GM21723 (cell line): Measurements from ENCODE around the gene ARHGDIB.

Experiments
- ATAC-seq: cut with Tn5 transposase; IDR thresholded peaks from one replicate; pipeline ENCODE4 v1.9.1; 2021; ENCODE audit warnings: mild to moderate bottlenecking, moderate library complexity; ENCODE audit not compliant: unreplicated experiment

Gene ARHGDIB

DNA sequence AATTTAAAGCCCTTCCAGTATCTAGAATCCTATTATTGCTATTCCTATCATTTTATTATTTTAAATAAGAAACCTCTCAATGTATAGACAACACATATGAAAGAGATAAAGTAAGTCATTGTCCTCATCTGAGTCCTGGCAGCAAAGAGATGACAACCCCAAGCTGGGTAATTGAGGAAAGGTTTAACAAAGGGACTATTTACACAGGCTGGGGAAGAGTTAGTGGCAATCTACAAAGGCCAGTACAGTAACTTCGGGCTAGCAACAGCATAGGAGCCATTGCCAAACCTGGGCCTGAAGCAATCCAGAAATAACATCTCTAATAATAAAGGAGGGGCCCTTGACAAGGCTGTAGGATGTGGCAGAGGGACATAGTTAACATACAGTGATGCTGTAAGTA is 22.6 kb upstream of the ARHGDIB start:
- no peak for ATAC-seq

- peak; percentile 65 for ATAC-seq
These were observed 21.6 kb upstream of the ARHGDIB start for GRCh38 chr12:14982991-14983390.

GRCh38 chr12:14982562-14982961 is 21.2 kb upstream of the ARHGDIB start:
- ATAC-seq = no peak

DNA sequence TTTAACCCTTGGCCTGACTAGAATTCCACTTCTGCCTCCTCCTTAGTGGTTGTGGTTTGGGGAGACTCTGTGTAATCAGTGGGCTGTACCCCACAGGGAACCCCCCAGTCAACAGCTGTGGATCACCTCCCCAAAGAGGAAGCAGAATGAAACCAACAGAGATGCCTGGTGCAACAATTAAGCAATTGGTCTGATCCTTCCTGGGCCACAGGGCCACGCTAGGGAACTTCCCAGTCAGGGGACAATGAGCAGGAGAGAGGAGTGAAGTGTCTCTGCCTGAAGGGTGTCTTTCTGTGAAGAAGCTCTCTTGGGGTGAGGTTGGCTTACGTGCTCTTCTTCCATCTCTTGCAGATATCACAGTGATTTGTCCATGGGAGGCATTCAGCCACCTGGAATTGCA is 19.6 kb upstream of the ARHGDIB start:
- no peak for ATAC-seq

DNA sequence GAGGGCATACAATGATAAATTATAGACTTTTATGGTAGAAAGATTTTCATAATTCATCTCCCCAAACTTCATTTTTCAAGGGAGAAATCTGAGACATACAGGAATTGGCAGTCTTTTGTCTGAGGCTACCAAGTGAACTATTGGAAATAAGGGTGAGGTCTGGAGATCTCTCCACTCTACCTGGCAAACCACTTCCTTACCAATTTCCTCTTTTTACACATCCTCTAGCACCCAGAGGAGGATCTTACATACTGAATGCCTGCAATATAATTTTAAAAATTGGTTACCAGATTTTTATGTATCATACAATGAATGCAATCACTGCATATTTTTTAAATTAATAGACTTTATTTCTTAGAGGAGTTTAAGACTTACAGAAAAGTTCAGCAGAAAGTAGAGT is 18.1 kb upstream of the ARHGDIB start:
- ATAC-seq = no peak

- no peak for ATAC-seq
These were observed 15.3 kb upstream of the ARHGDIB start for GRCh38 chr12:14976658-14977057.

DNA sequence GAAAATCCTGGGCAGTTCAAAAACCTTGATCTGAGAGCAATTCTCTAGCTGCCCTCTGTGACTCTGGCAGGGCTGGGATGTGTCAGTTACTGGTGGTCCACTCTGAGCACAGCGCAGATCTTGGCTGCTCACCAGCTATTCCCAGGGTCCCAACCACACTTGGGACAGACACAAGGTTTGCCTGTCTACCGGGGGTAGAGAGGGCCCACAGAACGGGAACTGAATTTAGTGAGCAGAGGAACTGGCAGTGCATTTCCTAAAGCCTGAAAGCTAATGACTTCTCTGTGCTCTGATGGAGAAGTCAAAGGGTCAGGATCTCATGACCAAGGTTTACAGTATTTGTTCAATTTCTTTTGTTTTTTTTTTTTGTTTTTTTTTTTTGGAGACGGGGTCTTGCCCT is 14.1 kb upstream of the ARHGDIB start:
- ATAC-seq = no peak

DNA sequence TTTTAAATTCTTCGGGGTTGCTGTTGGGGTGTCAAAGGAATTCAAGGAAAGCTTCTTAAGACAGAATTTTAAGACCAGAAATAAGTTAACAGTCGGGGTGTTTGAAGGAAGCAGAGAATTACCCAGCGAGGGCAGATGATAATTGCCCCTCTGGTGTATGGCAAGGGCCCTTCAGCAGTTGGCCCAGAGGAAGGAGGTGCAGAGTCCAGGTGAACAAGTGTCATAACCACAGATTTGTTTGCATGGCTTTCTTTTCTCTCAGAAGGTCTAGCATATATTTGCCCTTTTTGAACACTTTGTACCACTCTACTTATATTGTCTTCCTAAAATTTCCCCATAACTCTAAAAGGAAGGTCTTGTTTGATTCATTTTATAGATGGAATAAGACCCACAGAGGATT is 13.2 kb upstream of the ARHGDIB start:
- ATAC-seq = no peak

DNA sequence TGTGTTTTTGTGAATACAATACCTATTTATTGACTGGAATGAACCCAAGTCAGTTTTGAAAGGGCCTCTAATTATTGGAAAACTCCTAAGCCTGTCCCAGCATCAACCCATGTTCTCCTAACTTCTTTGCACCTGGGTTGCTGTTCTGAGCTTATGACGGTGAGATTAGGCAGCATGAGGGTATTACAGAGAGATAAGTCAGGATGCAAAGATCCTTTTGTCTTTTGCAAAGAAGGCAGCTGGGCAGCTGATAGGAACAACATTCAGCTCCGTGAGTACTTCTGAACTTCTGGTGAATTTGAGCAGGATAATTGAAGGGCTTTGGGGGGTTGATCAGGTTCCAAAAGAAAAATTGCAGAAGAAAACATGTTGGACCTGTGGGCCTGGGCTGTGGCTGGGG is 11.4 kb upstream of the ARHGDIB start, which contains the start of gene PDE6H:
PDE6H (plus strand) TSS at position 227 of the 400 bp plus-strand sequence. CDS start 4,971 bp downstream, outside the sequence.
- no peak for ATAC-seq

- ATAC-seq = no peak
These were observed 9.1 kb upstream of the ARHGDIB start for GRCh38 chr12:14970473-14970872.

DNA sequence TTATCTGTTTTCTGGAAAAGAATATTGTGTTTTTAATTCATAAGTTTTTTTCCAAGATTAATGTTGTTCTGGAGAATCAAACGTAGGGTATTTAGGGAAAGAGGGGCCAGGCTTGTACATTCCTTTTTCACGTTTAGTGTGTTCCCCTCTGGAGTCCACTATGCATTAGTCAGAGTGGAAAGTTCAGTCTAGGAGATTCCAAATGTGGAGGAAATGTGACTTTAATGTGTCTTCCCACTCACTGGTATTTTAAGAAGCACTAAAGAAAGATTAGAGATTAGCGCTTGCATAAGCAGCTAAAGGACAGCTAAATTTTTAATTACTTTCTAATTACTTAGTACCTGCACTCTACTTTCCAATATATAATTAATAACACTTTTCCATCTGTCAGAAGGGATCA is 7.1 kb upstream of the ARHGDIB start:
- no peak for ATAC-seq

DNA sequence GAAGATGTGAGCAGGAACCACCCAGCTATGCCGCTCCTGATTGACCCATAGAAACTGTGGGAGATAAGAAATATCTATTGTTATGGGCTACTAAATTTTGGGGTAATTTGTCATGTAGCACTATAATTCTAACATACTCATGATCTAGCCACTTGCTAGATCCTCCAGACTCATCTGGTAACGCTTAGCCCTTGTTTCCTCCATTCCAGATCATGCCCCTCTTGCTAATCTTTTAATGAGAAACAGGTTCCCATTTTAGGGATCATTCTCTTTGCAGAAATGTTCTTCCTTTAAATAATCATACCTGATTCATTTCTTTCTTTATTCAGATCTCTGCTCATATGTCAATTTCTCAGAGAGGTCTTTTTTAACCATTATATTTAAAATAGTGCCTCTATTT is 3.8 kb upstream of the ARHGDIB start:
- ATAC-seq = no peak

GRCh38 chr12:14964406-14964805 is 3.0 kb upstream of the ARHGDIB start:
- no peak for ATAC-seq

DNA sequence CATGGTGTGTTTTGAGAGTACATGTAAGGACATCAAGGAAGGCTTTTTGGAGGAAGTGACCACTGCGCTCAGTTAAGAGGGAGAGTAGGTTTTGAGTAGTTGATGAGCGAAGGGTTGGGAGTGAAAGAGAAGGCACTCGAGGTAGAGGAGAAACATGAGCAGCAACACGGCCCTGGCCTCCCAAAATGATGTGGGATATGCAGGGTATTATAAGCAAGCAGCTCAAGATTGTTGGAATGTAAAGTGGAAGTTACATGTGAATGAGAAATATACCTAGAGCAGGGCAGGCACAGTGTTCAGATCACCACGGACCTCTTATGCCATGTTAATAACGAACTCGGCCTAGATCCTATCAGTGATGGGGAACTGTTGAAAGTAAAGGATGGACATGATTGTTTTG is 2.1 kb upstream of the ARHGDIB start:
- ATAC-seq = no peak

DNA sequence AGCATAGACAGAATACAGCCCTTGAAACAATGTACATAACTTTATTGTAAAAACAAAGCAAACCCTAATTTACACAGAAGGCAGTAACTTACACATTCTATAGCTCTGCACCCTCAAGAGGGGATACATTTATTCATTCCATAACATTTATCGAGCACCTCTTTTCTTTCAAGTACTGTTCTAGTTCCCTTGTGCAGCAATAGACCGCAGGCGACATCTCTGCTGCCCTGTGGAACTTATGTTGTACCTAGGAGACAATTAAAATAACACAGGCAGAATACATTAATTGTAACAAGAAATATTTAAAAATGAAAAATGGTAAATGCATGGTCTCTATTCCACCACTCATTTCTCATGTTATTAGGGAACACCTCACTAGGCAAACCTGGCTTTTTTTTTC is 1.4 kb upstream of the ARHGDIB start:
- ATAC-seq = no peak

DNA sequence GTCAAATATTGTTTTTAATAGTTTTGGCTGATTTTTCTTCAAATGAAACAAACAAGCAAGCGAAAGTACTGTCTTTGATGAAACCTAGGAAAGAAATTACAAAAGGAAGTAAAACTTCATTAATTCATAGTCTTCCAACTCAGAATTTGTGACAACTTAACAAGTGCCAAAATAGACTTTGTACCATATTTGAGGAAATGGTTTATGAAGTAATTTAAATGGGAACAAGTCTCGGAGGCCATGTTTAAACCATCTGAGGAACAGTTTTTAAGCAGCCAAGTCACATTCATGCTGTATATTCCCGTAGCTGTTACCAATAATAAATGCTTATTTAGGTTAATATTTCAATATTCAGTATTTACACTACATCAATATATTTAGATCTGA is 745 bp upstream of the ARHGDIB start:
- ATAC-seq = no peak

DNA sequence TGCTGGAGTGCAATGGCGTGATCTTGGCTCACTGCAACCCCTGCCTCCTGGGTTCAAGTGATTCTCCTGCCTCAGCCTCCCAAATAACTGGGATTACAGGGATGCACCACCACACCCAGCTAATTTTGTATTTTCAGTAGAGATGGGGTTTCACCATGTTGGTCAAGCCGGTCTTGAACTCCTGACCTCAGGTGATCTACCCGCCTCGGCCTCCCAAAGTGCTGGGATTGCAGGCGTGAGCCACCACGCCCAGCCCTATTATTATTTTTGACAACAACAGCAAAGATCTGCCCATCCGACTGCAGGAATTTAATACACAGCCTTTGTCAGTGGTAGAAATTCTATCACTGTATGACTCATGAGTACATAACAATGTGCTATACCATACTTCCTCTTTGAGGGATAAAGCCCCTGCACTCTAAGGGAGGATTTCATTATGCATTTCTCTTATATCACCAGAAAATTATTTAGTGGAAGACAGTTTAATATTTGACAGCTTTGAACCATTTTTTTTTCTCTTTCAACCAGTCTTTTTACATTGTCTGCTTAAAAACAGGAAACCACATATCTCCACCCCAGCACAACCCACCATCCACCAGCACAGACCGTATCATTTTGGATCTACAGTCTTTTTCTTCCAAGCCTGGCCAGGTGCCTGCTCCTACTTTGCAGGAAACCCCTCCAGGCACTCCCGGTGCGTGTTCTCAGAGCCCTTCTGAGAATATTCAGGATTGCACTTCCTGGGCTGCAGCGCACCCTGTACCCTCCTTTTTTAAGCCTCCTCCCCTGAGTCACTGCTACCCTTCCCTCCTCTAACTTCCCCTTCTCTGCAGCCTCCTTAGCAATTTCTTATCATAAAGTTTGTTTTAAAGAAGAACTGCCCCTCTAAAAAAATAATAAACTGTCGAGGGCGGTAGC is 594 bp downstream of the ARHGDIB start:
- peak; percentile 43 for ATAC-seq

- no peak for ATAC-seq
These were observed 1.4 kb downstream of the ARHGDIB start for GRCh38 chr12:14959916-14960496.

DNA sequence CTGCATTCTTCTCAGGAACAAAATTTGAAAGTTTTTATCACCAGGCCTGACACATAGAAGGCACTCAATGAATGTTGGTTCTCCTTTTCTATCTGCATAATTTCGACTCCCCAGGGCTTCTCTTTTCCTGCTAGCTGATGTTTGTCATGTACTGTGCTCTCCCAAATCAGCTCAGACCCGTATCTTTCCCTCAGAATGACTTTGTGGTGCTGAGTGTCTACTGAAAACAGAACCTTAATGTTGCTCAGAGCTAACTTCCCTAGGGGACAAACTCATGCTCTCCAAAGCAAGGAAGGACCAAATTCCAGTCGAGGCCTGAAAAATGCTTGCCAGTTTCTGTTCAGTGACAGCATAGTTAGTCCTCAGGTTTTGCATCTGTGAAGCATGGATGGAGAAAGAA is 1.9 kb downstream of the ARHGDIB start:
- ATAC-seq = no peak

DNA sequence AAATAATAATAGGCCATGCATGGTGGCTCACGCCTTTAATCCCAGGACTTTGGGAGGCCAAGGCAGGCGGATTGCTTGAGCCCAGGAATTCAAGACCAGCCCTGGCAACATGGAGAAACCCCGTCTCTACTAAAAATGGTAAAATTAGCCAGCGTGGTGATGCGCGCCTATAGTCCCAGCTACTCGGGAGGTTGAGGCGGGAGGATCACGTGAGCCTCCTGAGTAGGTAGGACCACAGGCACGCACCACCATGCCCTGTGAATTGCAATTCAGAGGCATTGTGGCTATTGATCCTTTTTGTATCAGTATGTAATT is 2.3 kb downstream of the ARHGDIB start:
- no peak for ATAC-seq

DNA sequence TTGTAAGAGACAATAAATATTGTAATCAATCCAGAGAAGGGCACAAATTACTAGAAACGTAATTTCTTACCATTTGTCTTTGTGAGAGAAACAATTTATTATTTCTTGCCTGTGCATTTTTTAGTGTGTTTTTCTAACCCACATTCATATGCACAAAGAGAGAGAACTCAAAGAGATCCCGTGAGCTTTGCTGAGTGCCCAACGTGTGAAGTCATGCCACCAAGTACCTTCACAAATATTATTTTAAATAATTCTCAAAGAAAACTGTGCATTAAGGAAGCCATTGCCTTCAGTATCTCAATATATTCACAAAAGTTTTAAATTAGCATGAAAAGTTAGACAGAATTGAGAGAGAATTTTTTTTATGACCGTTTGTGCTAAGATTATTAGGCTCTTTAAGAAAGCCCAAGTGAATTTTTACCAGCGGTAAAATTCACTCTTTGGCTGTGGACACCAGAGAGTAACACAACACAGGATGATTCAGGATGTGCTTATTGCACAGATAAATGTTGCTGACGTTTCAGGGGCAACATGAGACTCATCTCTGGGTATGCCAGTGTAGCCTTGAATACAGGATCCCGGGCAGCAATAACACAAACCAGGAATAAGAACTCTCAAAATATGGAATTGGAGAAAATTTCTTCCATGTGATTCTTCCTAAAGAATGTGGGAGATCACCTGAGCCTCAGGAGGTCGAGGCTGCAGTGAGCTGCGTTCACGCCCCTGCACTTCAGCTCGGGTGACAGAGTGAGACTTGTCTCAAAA is 2.9 kb downstream of the ARHGDIB start:
- ATAC-seq = no peak
